HFFc6 (cell line): ENCODE results near the gene MAD1L1. TPM values are rescaled to one million over a fixed set of nuclear protein-coding genes. Genes with fewer than 3 reads are reported as not detected.

Experiments used
- DNase-seq: peaks from one replicate; pipeline ENCODE4 v3.0.0-alpha.2; 2018
- H3K27ac Mint-ChIP-seq: 2 replicates; pipeline ENCODE4 v1.8.0; 2020; ENCODE audit warnings: mild to moderate bottlenecking, mixed read lengths
- H3K27me3 Mint-ChIP-seq: 2 replicates; pipeline ENCODE4 v1.8.0; 2021; ENCODE audit warnings: mild to moderate bottlenecking, moderate library complexity, mixed read lengths; ENCODE audit not compliant: insufficient read depth
- H3K36me3 Mint-ChIP-seq: 2 replicates; pipeline ENCODE4 v1.8.0; 2021; ENCODE audit warnings: low read depth, mixed read lengths
- H3K4me1 Mint-ChIP-seq: 2 replicates; pipeline ENCODE4 v1.8.0; 2020; ENCODE audit warnings: low read depth, mixed read lengths
- H3K4me3 Mint-ChIP-seq: 2 replicates; pipeline ENCODE4 v1.8.0; 2020; ENCODE audit warnings: mild to moderate bottlenecking, moderate library complexity, mixed read lengths
- H3K9me3 Mint-ChIP-seq: 2 replicates; pipeline ENCODE4 v1.8.0; 2020; ENCODE audit warnings: mild to moderate bottlenecking, mixed read lengths
- CTCF ChIP-seq: fragments of 200-600 bp; sonication (generic); IDR thresholded peaks from 2 replicates; pipeline ENCODE4 v1.5.0; 2021; ENCODE audit warnings: antibody characterized with exemption, mild to moderate bottlenecking
- long read RNA-seq: library from polyadenylated mRNA; unstranded; transcript quantifications from one replicate; pipeline ENCODE4 v2.0.0, GENCODE V29; 2019
- total RNA-seq, 6 experiments: library from RNA; stranded (reverse); fragmentation: NEBNext Ultra II Directional; extraction: Animal tissue kit (Norgen Biotek cat#: 25700); gene quantifications; 2 replicates in 1 of 6; 3 replicates in 5 of 6; pipeline ENCODE4 v1.2.3, GENCODE V29; 2021

Gene MAD1L1
- total RNA-seq, result 10 to 100 TPM; 34.6 to 44.8 (median 40.2) TPM
- long read RNA-seq, partial matches to known transcripts, result 5 of 37 reads
- long read RNA-seq, other reads (novel, unspliced or antisense), result 27 of 37 reads

GRCh38 chr7:2232766-2233520 lies at the start of gene MAD1L1:
Gene MAD1L1 (minus strand): TSS chr7:2232945. CDS start chr7:2230133, 2,812 bp downstream.
- peak within 1 kb of the TSS; percentile 85 for H3K27ac Mint-ChIP-seq
- peak within 1 kb of the TSS; percentile 90 for H3K4me3 Mint-ChIP-seq
- H3K27me3 Mint-ChIP-seq, result no peaks in the 10 kb centered on the region
- H3K36me3 Mint-ChIP-seq, result peaks cover 15% of the 10 kb centered on the region
- DNase-seq, result peak; percentile 90
- peaks cover 43% of the 10 kb centered on the region for H3K4me1 Mint-ChIP-seq
- TF ChIP-seq CTCF, result no peak; the same call in 1 of the 2 replicates
- no peaks in the 10 kb centered on the region for H3K9me3 Mint-ChIP-seq

GRCh38 chr7:2282185-2282751 lies 49.5 kb upstream of the MAD1L1 start:
- Mint-ChIP-seq H3K4me3 (no peak overlapping the region), H3K36me3 (peaks cover under 1% of the 10 kb centered on the region; the same call in 1 of the 2 replicates), H3K4me1 (peaks cover 23% of the 10 kb centered on the region), H3K27me3 (no peaks in the 10 kb centered on the region; the same call in 1 of the 2 replicates), H3K9me3 (no peaks in the 10 kb centered on the region), H3K27ac (no peak overlapping the region)
- TF ChIP-seq CTCF, result no peak
- no peak for DNase-seq

- DNase-seq, result no peak
- H3K27ac Mint-ChIP-seq, result peak overlapping the region; percentile 47
- no peaks in the 10 kb centered on the region for H3K9me3 Mint-ChIP-seq
- H3K27me3 Mint-ChIP-seq, result no peaks in the 10 kb centered on the region
- H3K4me1 Mint-ChIP-seq, result peaks cover 23% of the 10 kb centered on the region
- peaks cover 5% of the 10 kb centered on the region; the same call in 1 of the 2 replicates for H3K36me3 Mint-ChIP-seq
- no peak for TF ChIP-seq CTCF
- no peak overlapping the region for H3K4me3 Mint-ChIP-seq
These were observed 48.8 kb upstream of the MAD1L1 start for GRCh38 chr7:2281541-2281940.

- H3K27me3 Mint-ChIP-seq, result peaks cover 1% of the 10 kb centered on the region; the same call in 1 of the 2 replicates
- peaks cover 5% of the 10 kb centered on the region; the same call in 1 of the 2 replicates for H3K36me3 Mint-ChIP-seq
- TF ChIP-seq CTCF, result no peak
- no peak for DNase-seq
- no peaks in the 10 kb centered on the region for H3K9me3 Mint-ChIP-seq
- H3K4me3 Mint-ChIP-seq, result no peak overlapping the region
- H3K27ac Mint-ChIP-seq, result no peak overlapping the region
- H3K4me1 Mint-ChIP-seq, result peaks cover 23% of the 10 kb centered on the region
These were observed 47.7 kb upstream of the MAD1L1 start for GRCh38 chr7:2280424-2280823.

GRCh38 chr7:2279896-2280295 lies 47.2 kb upstream of the MAD1L1 start:
- Mint-ChIP-seq H3K4me1 (peaks cover 23% of the 10 kb centered on the region), H3K27ac (no peak overlapping the region), H3K4me3 (no peak overlapping the region), H3K27me3 (peaks cover 1% of the 10 kb centered on the region; the same call in 1 of the 2 replicates), H3K36me3 (peaks cover 5% of the 10 kb centered on the region; the same call in 1 of the 2 replicates), H3K9me3 (no peaks in the 10 kb centered on the region)
- no peak for DNase-seq
- no peak for TF ChIP-seq CTCF
